Calu3 (cell line): Measurements from ENCODE around the gene EGF. TPM values are rescaled to one million over a fixed set of nuclear protein-coding genes. Genes with fewer than 3 reads are reported as not detected.

Experiments used
- BruUV-seq: library from RNA; stranded (reverse); fragments of 400-500 nt; replicated peaks from 2 replicates; lab custom pipeline; 2021; lab: Mats Ljungman, UMichigan
- CTCF ChIA-PET: fragments of 300-600 bp; sonication (Branson Sonifier 250); formaldehyde crosslinking; loops from one replicate; lab custom pipeline; 2022; ENCODE audit warnings: antibody characterized with exemption; lab: Charles Lee
- DNase-seq: peaks from one replicate; pipeline ENCODE4 v3.0.0; 2022
- H3K27ac Mint-ChIP-seq: one replicate; pipeline ENCODE4 v1.8.0; 2022; ENCODE audit warnings: mixed read lengths; ENCODE audit not compliant: unreplicated experiment
- H3K27me3 Mint-ChIP-seq: one replicate; pipeline ENCODE4 v1.8.0; 2022; ENCODE audit warnings: mixed read lengths; ENCODE audit not compliant: unreplicated experiment
- H3K36me3 Mint-ChIP-seq: one replicate; pipeline ENCODE4 v1.8.0; 2022; ENCODE audit warnings: mild to moderate bottlenecking, moderate library complexity, mixed read lengths; ENCODE audit not compliant: insufficient read depth, unreplicated experiment
- H3K4me1 Mint-ChIP-seq: one replicate; pipeline ENCODE4 v1.8.0; 2022; ENCODE audit warnings: mild to moderate bottlenecking, low read depth, mixed read lengths; ENCODE audit not compliant: unreplicated experiment
- H3K4me3 Mint-ChIP-seq: one replicate; pipeline ENCODE4 v1.8.0; 2022; ENCODE audit warnings: mild to moderate bottlenecking, low read depth, moderate library complexity, mixed read lengths; ENCODE audit not compliant: unreplicated experiment
- H3K9me3 Mint-ChIP-seq: one replicate; pipeline ENCODE4 v1.8.0; 2022; ENCODE audit warnings: low read depth, mixed read lengths; ENCODE audit not compliant: unreplicated experiment
- CTCF ChIP-seq: fragments of 200-600 bp; IDR thresholded peaks from one replicate; pipeline ENCODE4 v1.8.0; 2022; ENCODE audit warnings: antibody characterized with exemption; ENCODE audit not compliant: unreplicated experiment
- intact Hi-C: fragments of 100-400 bp; cut with micrococcal nuclease; formaldehyde crosslinking; loops from one replicate; pipeline ENCODE4 v1.10.0; 2022; ENCODE audit not compliant: unreplicated experiment
- total RNA-seq: library from RNA; stranded (reverse); gene quantifications from 2 replicates; pipeline ENCODE4 v1.2.3, GENCODE V29; 2022

The EGF gene
- total RNA-seq, 1 experiment from 2014 or later, result 1.4 TPM

- no peaks in the 10 kb centered on the region for H3K9me3 Mint-ChIP-seq
- H3K27ac Mint-ChIP-seq, result no peak overlapping the region
- CTCF ChIA-PET, result no interaction called here
- DNase-seq, result no peak
- H3K4me1 Mint-ChIP-seq, result no peaks in the 10 kb centered on the region
- no TSS peak for BruUV-seq
- H3K27me3 Mint-ChIP-seq, result no peaks in the 10 kb centered on the region
- intact Hi-C loops, result no loop called here
- TF ChIP-seq CTCF, result no peak
- no peak overlapping the region for H3K4me3 Mint-ChIP-seq
- H3K36me3 Mint-ChIP-seq, result no peaks in the 10 kb centered on the region
Observed at GRCh38 chr4:109925396-109925795, 12.7 kb downstream of the EGF start.

GRCh38 chr4:109928327-109929045 lies 15.8 kb downstream of the EGF start:
- no peak for TF ChIP-seq CTCF
- H3K9me3 Mint-ChIP-seq, result no peaks in the 10 kb centered on the region
- no TSS peak for BruUV-seq
- no peaks in the 10 kb centered on the region for H3K27me3 Mint-ChIP-seq
- intact Hi-C loops, result no loop called here
- CTCF ChIA-PET, result no interaction called here
- H3K36me3 Mint-ChIP-seq, result no peaks in the 10 kb centered on the region
- no peaks in the 10 kb centered on the region for H3K4me1 Mint-ChIP-seq
- no peak overlapping the region for H3K4me3 Mint-ChIP-seq
- H3K27ac Mint-ChIP-seq, result no peak overlapping the region
- DNase-seq, result no peak

DNA sequence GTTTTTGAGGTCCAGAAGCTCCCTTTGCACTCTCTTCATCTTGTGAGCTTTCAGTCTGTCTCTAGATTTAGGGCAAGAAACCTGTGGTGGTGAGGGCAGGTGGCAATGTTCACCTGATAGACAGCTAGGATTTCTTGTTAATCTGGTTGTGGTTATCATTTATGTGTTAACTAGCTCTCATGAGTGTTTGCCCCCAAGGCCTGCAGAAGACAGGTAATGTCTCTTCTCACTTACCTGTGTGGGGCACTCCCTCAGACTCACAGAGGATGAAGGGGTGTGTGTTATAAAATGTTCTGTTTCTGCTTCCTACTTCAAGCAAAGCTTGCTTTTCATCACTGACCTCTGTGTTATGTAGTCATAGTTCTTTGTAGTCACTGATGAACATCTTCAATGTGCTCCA lies 17.8 kb downstream of the EGF start:
- Mint-ChIP-seq H3K4me1 (no peaks in the 10 kb centered on the region), H3K27me3 (no peaks in the 10 kb centered on the region), H3K27ac (no peak overlapping the region), H3K4me3 (no peak overlapping the region), H3K9me3 (no peaks in the 10 kb centered on the region), H3K36me3 (no peaks in the 10 kb centered on the region)
- no peak for TF ChIP-seq CTCF
- CTCF ChIA-PET, result no interaction called here
- DNase-seq, result no peak
- no TSS peak for BruUV-seq
- intact Hi-C loops, result no loop called here

- CTCF ChIA-PET, result no interaction called here
- no peak for DNase-seq
- no TSS peak for BruUV-seq
- Mint-ChIP-seq H3K27me3 (no peaks in the 10 kb centered on the region), H3K4me3 (no peak overlapping the region), H3K36me3 (no peaks in the 10 kb centered on the region), H3K27ac (no peak overlapping the region), H3K4me1 (no peaks in the 10 kb centered on the region), H3K9me3 (no peaks in the 10 kb centered on the region)
- intact Hi-C loops, result no loop called here
- no peak for TF ChIP-seq CTCF
Observed at GRCh38 chr4:109930872-109931271, 18.2 kb downstream of the EGF start.
